ENCODE results near the gene MOK.

The MOK gene

GRCh38 chr14:102321456-102322422 is 16.8 kb upstream of the MOK start:
- DNase-seq: no peak

GRCh38 chr14:102320671-102321455 is 15.9 kb upstream of the MOK start:
- DNase-seq: no peak

GRCh38 chr14:102320033-102320660 is 15.2 kb upstream of the MOK start:
- peak; percentile 82 for DNase-seq

GRCh38 chr14:102319351-102320032 is 14.5 kb upstream of the MOK start, which contains the start of gene ZNF839:
Gene ZNF839, plus strand, starts transcription at chr14:102319746. Its CDS starts 20 bp downstream, at chr14:102319766.
- peak; percentile 97 for DNase-seq

GRCh38 chr14:102318781-102319276 is 13.9 kb upstream of the MOK start:
- no peak for DNase-seq

- DNase-seq: peak; percentile 66
Observed at GRCh38 chr14:102317564-102318248, 12.7 kb upstream of the MOK start.

GRCh38 chr14:102316743-102317563 is 12.0 kb upstream of the MOK start:
- DNase-seq: peak; percentile 99

GRCh38 chr14:102316338-102316742 is 11.4 kb upstream of the MOK start:
- DNase-seq: peak; percentile 65

- DNase-seq: no peak
Observed at GRCh38 chr14:102315121-102315520, 10.2 kb upstream of the MOK start.

GRCh38 chr14:102314242-102315011 is 9.5 kb upstream of the MOK start:
- DNase-seq: peak; percentile 94

GRCh38 chr14:102303664-102304063 is 1.3 kb downstream of the MOK start:
- no peak for DNase-seq

GRCh38 chr14:102298303-102299070 is 6.5 kb downstream of the MOK start:
- peak; percentile 28 for DNase-seq

GRCh38 chr14:102297436-102298170 is 7.4 kb downstream of the MOK start:
- peak; percentile 49 for DNase-seq

- no peak for DNase-seq
Observed at GRCh38 chr14:102295270-102295669, 9.7 kb downstream of the MOK start.

- no peak for DNase-seq
Observed at GRCh38 chr14:102293781-102294180, 11.2 kb downstream of the MOK start.

- no peak for DNase-seq
Observed at GRCh38 chr14:102292441-102292840, 12.5 kb downstream of the MOK start.

- no peak for DNase-seq
Observed at GRCh38 chr14:102288139-102288538, 16.8 kb downstream of the MOK start.

GRCh38 chr14:102285106-102285505 is 19.9 kb downstream of the MOK start:
- no peak for DNase-seq
